SK-N-SH treated with all-trans-retinoic acid at 6 μM for 48 hours (cell line): ENCODE data around the gene CCDC197.

Source experiments
- ARNTL ChIP-seq: fragments of 450-650 bp; formaldehyde crosslinking; IDR thresholded peaks from 2 replicates; pipeline ENCODE4 v1.5.0; 2020; ENCODE audit warnings: low read depth, mild to moderate bottlenecking, moderate library complexity, borderline replicate concordance
- BACH2 ChIP-seq: fragments of 250-450 bp; sonication (Bioruptor Pico); IDR thresholded peaks from 2 replicates; pipeline ENCODE4 v1.9.0; 2021; ENCODE audit warnings: mild to moderate bottlenecking, borderline replicate concordance
- GLIS3 ChIP-seq: fragments of 250-450 bp; sonication (Bioruptor Pico); IDR thresholded peaks from 2 replicates; pipeline ENCODE4 v1.5.0; 2020; ENCODE audit warnings: mild to moderate bottlenecking, moderate library complexity
- PATZ1 ChIP-seq: fragments of 250-450 bp; sonication (Bioruptor Pico); IDR thresholded peaks from 2 replicates; pipeline ENCODE4 v1.8.0; 2020; ENCODE audit warnings: mild to moderate bottlenecking, moderate library complexity, borderline replicate concordance
- PPARA ChIP-seq: fragments of 250-450 bp; sonication (Bioruptor Pico); IDR thresholded peaks from 2 replicates; pipeline ENCODE4 v1.5.0; 2020; ENCODE audit warnings: mild to moderate bottlenecking, borderline replicate concordance
- RARB ChIP-seq: fragments of 250-450 bp; sonication (Bioruptor Pico); IDR thresholded peaks from 2 replicates; pipeline ENCODE4 v1.8.0; 2021; ENCODE audit warnings: mild to moderate bottlenecking, moderate library complexity
- SNAI2 ChIP-seq: fragments of 250-450 bp; sonication (Bioruptor Pico); IDR thresholded peaks from 2 replicates; pipeline ENCODE4 v1.5.0; 2020; ENCODE audit warnings: mild to moderate bottlenecking, moderate library complexity
- ZFP3 ChIP-seq: fragments of 250-450 bp; sonication (Bioruptor Pico); IDR thresholded peaks from 2 replicates; pipeline ENCODE4 v1.5.0; 2020; ENCODE audit warnings: mild to moderate bottlenecking, moderate library complexity
- ZFP30 ChIP-seq: fragments of 450-650 bp; formaldehyde crosslinking; IDR thresholded peaks from 2 replicates; pipeline ENCODE4 v1.5.0; 2022; ENCODE audit warnings: mild to moderate bottlenecking, moderate library complexity
- ZNF70 ChIP-seq: fragments of 450-650 bp; formaldehyde crosslinking; IDR thresholded peaks from 2 replicates; pipeline ENCODE4 v1.5.0; 2020; ENCODE audit warnings: mild to moderate bottlenecking, moderate library complexity
- TF ChIP-seq, protein P1 (sequence below): fragments of 250-450 bp; sonication (Bioruptor Pico); IDR thresholded peaks from 2 replicates; pipeline ENCODE4 v1.5.0; 2020; ENCODE audit warnings: mild to moderate bottlenecking, moderate library complexity
- TF ChIP-seq, protein P2 (sequence below): fragments of 250-450 bp; sonication (Bioruptor Pico); IDR thresholded peaks from 2 replicates; pipeline ENCODE4 v1.5.1; 2020; ENCODE audit warnings: low read depth, mild to moderate bottlenecking, moderate library complexity

- TF ChIP-seq ARNTL (CRISPR knock-in tag) (no peak), PATZ1 (CRISPR knock-in tag) (no peak), RARB (CRISPR knock-in tag) (no peak), ZFP3 (CRISPR knock-in tag) (no peak), SNAI2 (CRISPR knock-in tag) (no peak), PPARA (CRISPR knock-in tag) (no peak), ZFP30 (CRISPR knock-in tag) (no peak), GLIS3 (CRISPR knock-in tag) (no peak), ZNF70 (CRISPR knock-in tag) (no peak), BACH2 (CRISPR knock-in tag) (no peak)
- TF ChIP-seq, protein P1, sequence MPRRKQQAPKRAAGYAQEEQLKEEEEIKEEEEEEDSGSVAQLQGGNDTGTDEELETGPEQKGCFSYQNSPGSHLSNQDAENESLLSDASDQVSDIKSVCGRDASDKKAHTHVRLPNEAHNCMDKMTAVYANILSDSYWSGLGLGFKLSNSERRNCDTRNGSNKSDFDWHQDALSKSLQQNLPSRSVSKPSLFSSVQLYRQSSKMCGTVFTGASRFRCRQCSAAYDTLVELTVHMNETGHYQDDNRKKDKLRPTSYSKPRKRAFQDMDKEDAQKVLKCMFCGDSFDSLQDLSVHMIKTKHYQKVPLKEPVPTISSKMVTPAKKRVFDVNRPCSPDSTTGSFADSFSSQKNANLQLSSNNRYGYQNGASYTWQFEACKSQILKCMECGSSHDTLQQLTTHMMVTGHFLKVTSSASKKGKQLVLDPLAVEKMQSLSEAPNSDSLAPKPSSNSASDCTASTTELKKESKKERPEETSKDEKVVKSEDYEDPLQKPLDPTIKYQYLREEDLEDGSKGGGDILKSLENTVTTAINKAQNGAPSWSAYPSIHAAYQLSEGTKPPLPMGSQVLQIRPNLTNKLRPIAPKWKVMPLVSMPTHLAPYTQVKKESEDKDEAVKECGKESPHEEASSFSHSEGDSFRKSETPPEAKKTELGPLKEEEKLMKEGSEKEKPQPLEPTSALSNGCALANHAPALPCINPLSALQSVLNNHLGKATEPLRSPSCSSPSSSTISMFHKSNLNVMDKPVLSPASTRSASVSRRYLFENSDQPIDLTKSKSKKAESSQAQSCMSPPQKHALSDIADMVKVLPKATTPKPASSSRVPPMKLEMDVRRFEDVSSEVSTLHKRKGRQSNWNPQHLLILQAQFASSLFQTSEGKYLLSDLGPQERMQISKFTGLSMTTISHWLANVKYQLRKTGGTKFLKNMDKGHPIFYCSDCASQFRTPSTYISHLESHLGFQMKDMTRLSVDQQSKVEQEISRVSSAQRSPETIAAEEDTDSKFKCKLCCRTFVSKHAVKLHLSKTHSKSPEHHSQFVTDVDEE (CRISPR knock-in tag) = no peak
- TF ChIP-seq, protein P2, sequence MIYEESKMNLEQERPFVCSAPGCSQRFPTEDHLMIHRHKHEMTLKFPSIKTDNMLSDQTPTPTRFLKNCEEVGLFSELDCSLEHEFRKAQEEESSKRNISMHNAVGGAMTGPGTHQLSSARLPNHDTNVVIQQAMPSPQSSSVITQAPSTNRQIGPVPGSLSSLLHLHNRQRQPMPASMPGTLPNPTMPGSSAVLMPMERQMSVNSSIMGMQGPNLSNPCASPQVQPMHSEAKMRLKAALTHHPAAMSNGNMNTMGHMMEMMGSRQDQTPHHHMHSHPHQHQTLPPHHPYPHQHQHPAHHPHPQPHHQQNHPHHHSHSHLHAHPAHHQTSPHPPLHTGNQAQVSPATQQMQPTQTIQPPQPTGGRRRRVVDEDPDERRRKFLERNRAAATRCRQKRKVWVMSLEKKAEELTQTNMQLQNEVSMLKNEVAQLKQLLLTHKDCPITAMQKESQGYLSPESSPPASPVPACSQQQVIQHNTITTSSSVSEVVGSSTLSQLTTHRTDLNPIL (CRISPR knock-in tag) = no peak
Observed at GRCh38 chr14:93982230-93983007, 14.7 kb upstream of the CCDC197 start.
